CD4-positive, alpha-beta T cell treated with Interleukin-1 beta for 1 hour (primary cell): ENCODE data around the gene POLL.
"Not testable (repeated sequence)": the region's sequence is repeated elsewhere in the genome, so short reads cannot be mapped to it uniquely, and the experiment has no call there.

Experiments used
- DNase-seq, 2 donors: peaks; one replicate each; pipeline ENCODE4 v3.0.0-alpha.2; 2020 to 2022

Gene POLL

DNA sequence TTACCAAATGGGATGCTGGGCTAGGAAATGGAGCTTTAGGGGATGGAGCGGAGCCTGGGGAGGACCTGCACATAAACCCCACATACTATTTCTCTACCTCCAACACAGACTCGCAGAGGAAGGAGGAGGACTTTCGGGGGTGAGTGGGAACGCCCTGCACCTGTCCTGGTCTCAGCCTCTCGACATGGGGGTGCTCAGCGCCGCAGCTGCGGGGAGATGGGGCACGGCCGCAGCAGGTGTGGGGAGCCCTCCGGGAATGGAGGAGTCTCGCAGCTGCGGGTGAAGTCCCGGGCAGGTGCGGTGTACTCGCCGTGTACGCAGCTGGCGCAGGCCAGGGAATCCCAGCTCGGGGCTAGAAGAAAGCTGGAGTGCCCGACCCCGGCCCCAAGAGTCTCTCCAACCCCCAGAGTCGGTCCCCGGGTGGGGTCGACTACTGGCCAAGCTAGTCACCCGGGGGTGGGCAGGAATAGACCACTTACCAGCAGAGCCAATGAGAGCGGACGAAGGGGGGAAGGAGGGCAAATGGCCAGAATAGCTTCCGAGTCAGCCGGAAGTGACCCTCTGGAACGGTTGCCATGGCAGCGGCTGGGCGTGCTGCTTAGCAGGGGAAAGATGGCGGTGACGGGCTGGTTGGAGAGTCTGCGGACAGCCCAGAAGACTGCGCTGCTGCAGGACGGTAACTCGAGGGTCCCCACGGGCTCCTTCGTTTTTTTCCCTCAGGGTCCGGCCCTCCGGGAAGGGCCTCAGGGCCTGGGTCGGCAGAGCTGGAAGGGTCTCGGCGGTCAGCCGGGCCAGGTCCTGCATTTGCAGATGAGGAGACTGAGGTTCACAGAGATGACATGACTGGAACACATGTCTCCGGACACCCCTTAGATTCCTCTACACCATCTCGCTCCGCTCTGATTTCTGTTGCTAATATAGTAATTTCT lies at the start of gene POLL, which contains the start of gene DPCD:
POLL (minus strand) TSS at position 533 of the 929 bp plus-strand sequence. CDS start 897 bp downstream, outside the sequence.
DPCD (plus strand) TSS at position 597 of the 929 bp plus-strand sequence; CDS start at position 613, 16 bp downstream.
- DNase-seq = peak; percentile 89 to 91

GRCh38 chr10:101633510-101633909 lies 45.5 kb upstream of the POLL start:
- DNase-seq = not testable (repeated sequence)

GRCh38 chr10:101631821-101632475 lies 43.9 kb upstream of the POLL start:
- no peak for DNase-seq

DNA sequence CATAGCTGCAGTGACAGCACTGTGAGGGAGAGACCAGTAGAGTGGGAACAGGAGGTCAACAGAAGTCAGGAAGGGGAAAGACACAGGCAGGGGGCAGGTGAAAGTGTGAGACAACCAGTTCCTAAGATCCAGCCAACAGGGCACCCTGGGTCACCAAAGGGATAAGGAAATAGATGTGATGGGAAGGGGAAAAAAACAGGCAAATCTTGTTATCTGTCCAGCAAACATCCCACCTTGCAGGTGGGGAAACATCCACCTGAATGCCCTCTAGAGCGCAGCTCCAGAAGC lies 42.5 kb upstream of the POLL start:
- DNase-seq = no peak

- no peak for DNase-seq
Observed at GRCh38 chr10:101629837-101630632, 42.0 kb upstream of the POLL start.

DNA sequence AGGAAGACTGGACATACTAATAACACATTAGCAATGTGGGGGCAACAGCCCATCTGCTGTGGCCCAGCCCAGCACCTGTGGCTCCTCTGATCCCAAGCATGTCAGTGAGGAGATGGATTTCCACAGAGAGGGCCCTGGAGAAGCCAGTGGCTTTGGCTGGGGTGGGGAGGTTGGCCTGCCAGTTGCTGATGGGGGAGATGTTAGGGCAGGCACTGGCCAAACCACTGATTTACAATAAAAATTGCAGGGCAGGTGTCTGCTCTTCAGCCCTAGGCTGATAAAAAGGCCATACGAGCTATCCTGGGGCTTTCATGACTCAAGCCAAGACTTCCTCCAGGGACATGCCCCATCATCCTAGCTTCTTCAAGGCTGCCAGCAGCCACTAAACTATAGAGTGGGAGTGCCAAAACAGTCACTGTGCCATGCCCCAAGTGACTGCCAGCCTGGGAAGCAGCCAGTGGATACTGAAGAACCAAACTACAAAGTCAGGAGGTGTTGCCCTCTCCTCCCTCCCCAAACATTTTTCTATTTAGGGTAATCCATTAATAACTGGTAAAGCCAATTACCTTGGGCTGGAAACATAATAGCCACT lies 37.9 kb upstream of the POLL start:
- DNase-seq = no peak

GRCh38 chr10:101624526-101625102 lies 36.6 kb upstream of the POLL start:
- no peak for DNase-seq

- no peak for DNase-seq
Observed at GRCh38 chr10:101623528-101623927, 35.5 kb upstream of the POLL start.

DNA sequence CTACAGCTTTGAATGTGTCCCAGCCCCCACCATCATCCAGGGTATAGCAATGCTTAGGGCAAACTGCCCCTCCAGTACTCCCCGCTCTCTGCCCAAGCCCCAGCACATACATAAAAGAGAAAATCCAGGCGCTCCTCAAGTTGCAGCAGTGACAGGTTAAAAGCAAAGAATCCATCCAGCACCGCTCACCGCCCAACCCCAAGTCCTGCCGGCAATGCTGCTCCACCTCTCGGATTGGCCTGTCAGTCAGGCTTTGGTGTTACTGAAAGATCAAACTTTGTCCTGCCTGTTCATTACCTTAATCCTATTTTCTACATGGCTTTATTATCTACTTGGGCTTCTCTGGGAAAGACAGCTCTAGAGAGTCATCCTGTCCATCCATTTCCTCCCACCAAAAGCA lies 31.9 kb upstream of the POLL start:
- no peak for DNase-seq

GRCh38 chr10:101618871-101619270 lies 30.8 kb upstream of the POLL start:
- DNase-seq = no peak

DNA sequence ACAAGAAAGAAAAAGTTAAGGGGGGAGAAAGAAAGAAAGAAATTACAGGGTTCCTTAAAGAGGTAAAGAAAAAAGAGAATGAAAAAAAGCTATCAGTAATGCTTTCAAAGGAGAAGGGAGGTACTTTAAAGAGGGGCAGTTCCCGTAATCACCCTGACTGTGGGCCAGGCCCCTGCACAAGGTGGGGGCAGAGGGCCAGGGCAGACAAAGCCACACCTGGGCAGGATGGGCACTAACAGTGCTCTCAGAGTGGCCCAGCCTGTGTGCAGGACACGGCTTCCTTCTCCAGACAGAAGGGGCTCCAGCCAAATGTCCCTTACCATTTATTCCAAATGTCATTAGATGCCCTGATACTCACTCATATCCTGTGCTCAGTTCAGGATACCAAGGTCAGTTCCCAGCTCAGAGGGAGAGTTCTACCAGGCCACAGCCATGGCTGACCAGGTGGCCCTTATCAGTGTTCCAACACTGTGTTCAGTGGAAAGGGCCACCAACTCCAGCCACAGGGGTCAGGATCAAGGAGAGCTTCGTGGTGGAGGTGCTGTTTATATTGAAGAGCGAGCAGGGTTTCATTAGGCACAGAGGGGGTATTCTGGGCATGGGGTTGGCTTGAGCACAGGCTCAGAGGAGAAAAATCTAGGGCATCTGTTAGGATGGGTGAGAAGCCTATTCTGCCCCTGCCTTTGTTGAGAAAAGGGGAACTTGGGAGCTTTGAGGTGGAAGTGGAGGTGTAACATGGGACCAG lies 29.9 kb upstream of the POLL start:
- DNase-seq = no peak

GRCh38 chr10:101617102-101617823 lies 29.2 kb upstream of the POLL start:
- DNase-seq = no peak

DNA sequence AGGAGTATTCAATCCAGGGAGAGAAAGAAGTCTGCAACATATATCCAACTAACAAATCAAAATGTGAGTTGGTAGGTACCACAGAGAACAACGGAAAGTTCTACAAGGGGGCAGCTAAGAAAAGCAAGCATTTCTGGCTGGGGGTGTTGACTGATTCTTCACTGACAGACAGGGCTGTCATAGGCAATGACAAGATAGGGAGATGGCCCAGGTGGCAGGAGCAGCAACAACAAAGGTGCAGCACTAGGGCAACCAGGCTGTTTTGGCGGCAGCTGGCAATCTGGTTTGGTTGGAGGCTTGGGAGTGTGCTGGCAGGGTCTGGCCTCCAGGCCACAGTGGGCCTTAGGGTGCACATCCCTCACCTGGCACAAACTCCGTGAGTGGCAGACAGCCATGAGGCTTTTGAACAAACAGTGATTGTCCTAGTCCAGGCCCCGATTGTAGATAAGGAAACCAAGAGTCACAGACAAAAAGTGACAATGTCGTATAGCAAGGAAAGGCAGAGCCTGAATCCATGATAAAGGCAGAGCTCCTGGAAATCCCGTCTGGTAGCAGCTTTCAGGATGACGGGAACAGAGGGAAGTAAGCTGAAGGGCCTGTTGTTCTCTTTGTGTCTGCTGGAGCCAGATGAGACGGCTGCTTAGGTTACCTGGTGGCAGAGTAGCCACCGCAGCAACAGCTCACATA lies 28.5 kb upstream of the POLL start:
- no peak for DNase-seq

DNA sequence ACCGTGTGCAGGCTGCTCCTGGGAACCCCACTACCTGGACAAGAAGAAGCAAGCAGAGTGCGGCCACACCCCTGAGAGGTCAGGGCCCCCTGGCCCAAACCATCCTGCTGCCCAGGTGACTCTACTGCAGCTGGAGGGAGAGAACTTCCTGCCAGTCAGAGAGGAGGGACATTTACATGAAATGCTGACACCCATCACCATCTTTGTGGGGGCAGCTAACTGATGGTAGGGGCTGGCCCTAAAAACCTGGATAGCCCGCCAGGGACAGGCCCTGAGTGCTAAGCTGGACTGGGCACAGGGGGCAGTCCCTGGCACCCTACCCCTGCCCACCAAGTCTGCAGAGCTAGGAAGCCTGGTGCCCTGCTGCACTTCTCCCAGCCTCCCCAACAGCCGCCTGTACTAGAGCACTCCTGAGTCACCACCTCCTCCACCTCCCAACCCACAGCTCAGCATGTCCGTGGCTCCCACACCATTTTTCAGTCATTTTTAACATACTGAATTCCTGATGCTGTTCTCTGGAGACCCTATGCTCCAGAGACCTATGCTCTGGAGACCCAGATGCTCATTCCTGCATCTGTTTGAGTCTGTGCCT lies 27.6 kb upstream of the POLL start:
- no peak for DNase-seq

DNA sequence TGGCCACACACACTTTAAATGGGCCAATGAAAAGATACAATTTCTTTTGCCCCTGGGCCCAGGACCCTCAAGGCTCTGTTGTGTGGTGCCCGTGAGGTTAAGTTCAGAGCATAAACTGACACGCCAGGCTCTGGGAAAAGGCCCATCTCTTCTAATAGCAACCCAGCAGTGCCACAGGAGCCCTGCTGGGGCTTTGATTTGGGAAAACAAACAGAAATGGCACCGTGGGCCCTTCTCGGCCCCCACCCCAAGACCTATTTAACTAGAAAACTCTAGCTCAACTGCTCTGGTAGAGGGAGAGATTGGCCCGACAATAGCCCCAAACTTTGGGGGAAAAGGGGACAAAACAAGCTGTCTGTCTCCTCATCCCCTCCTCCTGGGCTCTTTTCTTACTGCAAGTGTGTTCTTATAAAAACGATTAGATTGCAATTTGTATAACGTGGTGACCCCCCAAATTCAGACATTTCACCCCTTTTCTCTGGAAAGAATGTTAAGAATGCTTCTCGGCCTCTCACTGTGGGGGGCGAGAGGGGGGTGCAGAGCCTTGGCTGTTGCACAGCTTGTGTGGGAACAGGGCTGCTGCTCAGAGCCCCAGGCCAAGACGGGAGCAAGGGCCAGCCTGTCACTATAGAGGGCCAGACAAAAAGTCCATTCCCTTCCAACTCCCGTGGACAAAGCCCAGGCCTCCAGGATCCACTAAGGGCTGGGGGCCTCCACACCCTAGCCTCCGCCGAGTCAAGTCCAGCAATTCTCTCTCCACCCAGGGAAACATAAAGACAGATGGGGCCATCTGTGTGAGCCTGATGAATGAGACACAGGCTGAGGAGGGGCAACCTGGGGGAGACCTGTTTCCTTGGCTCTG lies 26.8 kb upstream of the POLL start:
- no peak for DNase-seq

DNA sequence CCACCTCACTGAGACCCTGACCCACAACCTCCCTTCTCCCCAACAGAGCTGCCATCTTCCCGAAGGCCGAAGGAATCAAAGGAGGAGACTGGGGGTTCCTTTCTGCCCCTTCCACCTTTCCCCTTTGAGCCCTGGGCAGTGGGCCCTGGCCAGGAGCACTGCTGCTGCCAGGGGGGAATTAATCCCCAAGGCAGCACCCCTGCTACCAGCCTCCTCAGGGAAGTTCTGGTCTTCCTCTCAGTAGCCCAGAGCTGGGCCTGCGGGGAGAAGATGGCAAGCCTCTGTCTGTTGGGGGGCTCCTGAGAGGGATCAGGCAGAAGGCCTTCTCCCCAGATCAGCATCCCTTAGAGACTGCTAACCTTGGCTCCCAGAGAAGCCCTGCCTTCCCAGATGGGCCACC lies 25.6 kb upstream of the POLL start:
- no peak for DNase-seq

GRCh38 chr10:101612872-101613271 lies 24.8 kb upstream of the POLL start:
- DNase-seq = no peak

DNA sequence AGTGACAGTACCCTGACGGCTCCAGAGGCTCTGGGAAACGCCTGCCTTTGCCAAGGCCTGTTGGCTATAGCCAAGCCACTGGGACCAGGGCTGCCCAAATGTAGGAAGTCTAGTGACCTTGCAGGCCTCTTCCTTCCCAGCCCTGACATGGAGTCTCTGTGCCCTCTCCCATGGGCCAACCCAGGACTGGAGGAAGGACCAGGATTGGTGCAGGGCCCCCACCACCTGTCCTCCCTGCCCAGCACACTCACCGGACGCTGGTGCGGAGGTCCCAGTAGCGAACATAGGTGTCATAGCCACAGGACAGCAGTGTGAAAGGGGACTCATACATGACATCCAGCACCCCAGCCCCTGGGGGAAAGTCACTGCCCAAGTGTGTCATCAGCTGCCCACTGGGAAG lies 24.0 kb upstream of the POLL start:
- no peak for DNase-seq
